Loucy (cell line): ENCODE results near the gene TRAP1.
A peak's percentile ranks its signal among the peaks of the same experiment; 100 is the strongest.

ENCODE experiments used
- H2AFZ ChIP-seq: fragments of 200-600 bp; sonication (generic); 2 replicates; pipeline ENCODE4 v1.6.0; 2016; ENCODE audit warnings: antibody characterized with exemption, mild to moderate bottlenecking, low read length, moderate library complexity
- H3F3A ChIP-seq: fragments of 200-600 bp; 2 replicates; pipeline ENCODE4 v1.6.0; 2016; ENCODE audit warnings: antibody characterized with exemption, low read depth, mild to moderate bottlenecking
- H3K27me3 ChIP-seq: fragments of 200-600 bp; sonication (generic); 2 replicates; pipeline ENCODE4 v1.6.1; 2014; ENCODE audit warnings: low read length, mild to moderate bottlenecking; ENCODE audit not compliant: insufficient read depth, poor library complexity, severe bottlenecking
- H3K36me3 ChIP-seq: fragments of 200-600 bp; sonication (generic); 2 replicates; pipeline ENCODE4 v1.6.1; 2016; ENCODE audit warnings: low read length; ENCODE audit not compliant: insufficient read depth
- H3K4me1 ChIP-seq: fragments of 200-600 bp; sonication (generic); 2 replicates; pipeline ENCODE4 v1.5.1; 2014; ENCODE audit warnings: low read length, mild to moderate bottlenecking; ENCODE audit not compliant: insufficient read depth, poor library complexity, severe bottlenecking
- H3K4me2 ChIP-seq: fragments of 200-600 bp; sonication (generic); 2 replicates; pipeline ENCODE4 v1.6.0; 2014; ENCODE audit warnings: antibody characterized with exemption, low read length, low read depth, mild to moderate bottlenecking; ENCODE audit not compliant: poor library complexity, severe bottlenecking
- H3K4me3 ChIP-seq: fragments of 200-600 bp; sonication (generic); 2 replicates; pipeline ENCODE4 v1.5.1; 2014; ENCODE audit warnings: low read length, mild to moderate bottlenecking, mixed read lengths; ENCODE audit not compliant: poor library complexity, severe bottlenecking
- H3K79me2 ChIP-seq: fragments of 200-600 bp; sonication (generic); 2 replicates; pipeline ENCODE4 v1.6.1; 2014; ENCODE audit warnings: low read length; ENCODE audit not compliant: insufficient read depth
- H3K9ac ChIP-seq: fragments of 200-600 bp; sonication (generic); 2 replicates; pipeline ENCODE4 v1.6.0; 2014; ENCODE audit warnings: mild to moderate bottlenecking, low read depth, low read length, moderate library complexity; ENCODE audit not compliant: poor library complexity, severe bottlenecking
- H3K9me2 ChIP-seq: fragments of 200-600 bp; sonication (generic); replicated peaks from 2 replicates; pipeline ENCODE4 v1.6.1; 2016; ENCODE audit warnings: low read depth, low read length, mixed read lengths
- H3K9me3 ChIP-seq: fragments of 200-600 bp; sonication (generic); 2 replicates; pipeline ENCODE4 v1.6.1; 2014; ENCODE audit warnings: mild to moderate bottlenecking, antibody characterized with exemption, low read length, low read depth; ENCODE audit not compliant: insufficient read depth
- H4K20me1 ChIP-seq: fragments of 200-600 bp; sonication (generic); 2 replicates; pipeline ENCODE4 v1.6.0; 2014; ENCODE audit warnings: antibody characterized with exemption, low read length, mild to moderate bottlenecking; ENCODE audit not compliant: insufficient read depth, poor library complexity, severe bottlenecking
- CTCF ChIP-seq: fragments of 200-600 bp; sonication (generic); conservative IDR thresholded peaks from 2 replicates; pipeline ENCODE4 v1.5.1; 2014; ENCODE audit warnings: mild to moderate bottlenecking, antibody characterized with exemption, low read length
- EZH2phosphoT487 ChIP-seq: fragments of 200-600 bp; IDR thresholded peaks from 2 replicates; pipeline ENCODE4 v1.6.1; 2018; ENCODE audit warnings: antibody characterized with exemption, mild to moderate bottlenecking, moderate library complexity, borderline replicate concordance

The TRAP1 gene

GRCh38 chr16:3669082-3669481 lies 48.2 kb downstream of the TRAP1 start:
- Histone ChIP-seq H3K27me3 (no peaks in the 10 kb centered on the region), H4K20me1 (no peaks in the 10 kb centered on the region), H3K4me1 (peaks cover 36% of the 10 kb centered on the region), H3F3A (no peaks in the 10 kb centered on the region), H3K79me2 (no peaks in the 10 kb centered on the region), H2AFZ (no peak overlapping the region), H3K9me3 (no peaks in the 10 kb centered on the region), H3K9ac (peak overlapping the region; percentile 74), H3K9me2 (no peaks in the 10 kb centered on the region), H3K36me3 (no peaks in the 10 kb centered on the region; the same call in 1 of the 2 replicates), H3K4me3 (peak overlapping the region; percentile 59), H3K4me2 (peak overlapping the region; percentile 76)
- TF ChIP-seq CTCF (no peak), EZH2phosphoT487 (no peak)

GRCh38 chr16:3668626-3669025 lies 48.7 kb downstream of the TRAP1 start:
- Histone ChIP-seq H3K9me3 (no peaks in the 10 kb centered on the region), H3K79me2 (no peaks in the 10 kb centered on the region), H3K27me3 (no peaks in the 10 kb centered on the region), H3K4me3 (peak overlapping the region; percentile 59), H3K4me2 (peak overlapping the region; percentile 76), H3K9me2 (no peaks in the 10 kb centered on the region), H3F3A (no peaks in the 10 kb centered on the region), H2AFZ (no peak overlapping the region), H3K9ac (peak overlapping the region; percentile 74), H4K20me1 (no peaks in the 10 kb centered on the region), H3K4me1 (peaks cover 36% of the 10 kb centered on the region), H3K36me3 (no peaks in the 10 kb centered on the region)
- TF ChIP-seq EZH2phosphoT487 (no peak), CTCF (no peak)

GRCh38 chr16:3665508-3665907 lies 51.8 kb downstream of the TRAP1 start:
- H3K36me3 ChIP-seq, result no peaks in the 10 kb centered on the region; the same call in 1 of the 2 replicates
- no peak overlapping the region for H2AFZ ChIP-seq
- no peaks in the 10 kb centered on the region for H4K20me1 ChIP-seq
- H3F3A ChIP-seq, result no peaks in the 10 kb centered on the region
- H3K79me2 ChIP-seq, result no peaks in the 10 kb centered on the region
- H3K4me3 ChIP-seq, result no peak overlapping the region
- H3K9me3 ChIP-seq, result no peaks in the 10 kb centered on the region
- H3K9ac ChIP-seq, result no peak overlapping the region
- H3K4me2 ChIP-seq, result peak overlapping the region; percentile 26
- no peaks in the 10 kb centered on the region for H3K27me3 ChIP-seq
- TF ChIP-seq EZH2phosphoT487, result no peak
- peak; percentile 46 for TF ChIP-seq CTCF
- no peaks in the 10 kb centered on the region for H3K9me2 ChIP-seq
- H3K4me1 ChIP-seq, result peaks cover 24% of the 10 kb centered on the region
